Neural progenitor cell (in vitro differentiated cells): ENCODE measurements around the gene GTF2H2.
"Not testable (repeated sequence)": the region's sequence is repeated elsewhere in the genome, so short reads cannot be mapped to it uniquely, and the experiment has no call there.

Experiments used
- EZH2 ChIP-seq: fragments of 200-600 bp; sonication (generic); IDR thresholded peaks from 2 replicates; pipeline ENCODE4 v1.6.1; 2017; ENCODE audit warnings: antibody characterized with exemption, mild to moderate bottlenecking, moderate library complexity
- EZH2phosphoT487 ChIP-seq: fragments of 200-600 bp; sonication (generic); IDR thresholded peaks from 2 replicates; pipeline ENCODE4 v1.6.1; 2017; ENCODE audit warnings: antibody characterized with exemption
- TF ChIP-seq, protein P1 (sequence below): fragments of 200-600 bp; sonication (generic); IDR thresholded peaks from 2 replicates; pipeline ENCODE4 v1.5.1; 2017; ENCODE audit warnings: antibody characterized with exemption, mild to moderate bottlenecking

DNA sequence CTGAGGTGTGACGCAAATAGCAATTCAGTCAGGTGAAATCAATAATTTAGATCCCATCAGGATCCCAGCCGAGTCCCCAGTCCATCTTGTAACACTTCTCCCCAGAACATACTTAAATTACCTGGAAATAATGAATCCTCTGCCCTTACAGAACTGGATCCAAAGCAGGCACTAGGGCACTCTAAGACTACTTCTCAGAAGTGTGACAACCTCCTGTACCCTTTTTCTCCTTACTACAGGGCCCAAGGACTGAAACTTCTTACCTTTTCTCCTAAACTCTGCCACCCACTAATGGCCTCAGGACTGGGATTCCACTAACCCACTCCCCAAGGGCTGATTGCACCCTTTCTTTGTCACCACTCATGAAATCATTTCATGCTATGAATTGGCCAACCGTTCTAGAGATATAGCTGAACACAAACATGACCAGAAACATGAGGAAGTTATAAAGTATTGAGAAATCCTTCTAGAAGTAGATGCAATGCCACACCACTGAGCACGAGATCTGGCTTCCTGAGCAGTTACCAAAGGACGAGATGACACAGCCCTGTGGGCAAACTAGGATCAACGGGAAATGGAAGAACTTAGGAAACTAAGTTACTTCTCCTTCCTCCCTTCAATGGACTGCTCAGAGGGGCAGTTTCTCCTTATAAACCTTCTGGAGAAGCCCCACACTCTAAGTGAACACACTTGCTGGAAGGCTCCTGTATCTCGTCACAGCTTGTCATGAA, 36.3 kb downstream of the GTF2H2 start:
- TF ChIP-seq, protein P1, sequence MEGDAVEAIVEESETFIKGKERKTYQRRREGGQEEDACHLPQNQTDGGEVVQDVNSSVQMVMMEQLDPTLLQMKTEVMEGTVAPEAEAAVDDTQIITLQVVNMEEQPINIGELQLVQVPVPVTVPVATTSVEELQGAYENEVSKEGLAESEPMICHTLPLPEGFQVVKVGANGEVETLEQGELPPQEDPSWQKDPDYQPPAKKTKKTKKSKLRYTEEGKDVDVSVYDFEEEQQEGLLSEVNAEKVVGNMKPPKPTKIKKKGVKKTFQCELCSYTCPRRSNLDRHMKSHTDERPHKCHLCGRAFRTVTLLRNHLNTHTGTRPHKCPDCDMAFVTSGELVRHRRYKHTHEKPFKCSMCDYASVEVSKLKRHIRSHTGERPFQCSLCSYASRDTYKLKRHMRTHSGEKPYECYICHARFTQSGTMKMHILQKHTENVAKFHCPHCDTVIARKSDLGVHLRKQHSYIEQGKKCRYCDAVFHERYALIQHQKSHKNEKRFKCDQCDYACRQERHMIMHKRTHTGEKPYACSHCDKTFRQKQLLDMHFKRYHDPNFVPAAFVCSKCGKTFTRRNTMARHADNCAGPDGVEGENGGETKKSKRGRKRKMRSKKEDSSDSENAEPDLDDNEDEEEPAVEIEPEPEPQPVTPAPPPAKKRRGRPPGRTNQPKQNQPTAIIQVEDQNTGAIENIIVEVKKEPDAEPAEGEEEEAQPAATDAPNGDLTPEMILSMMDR = not testable (repeated sequence)
- not testable (repeated sequence) for TF ChIP-seq EZH2, EZH2phosphoT487
